NCI-H345 (cell line): ENCODE results near the gene NXPH1.

Source experiments
- DNase-seq: peaks from one replicate; lab custom pipeline; 2025; lab: John Stamatoyannopoulos, UW

Gene NXPH1

GRCh38 chr7:8507566-8507965 is 74.2 kb downstream of the NXPH1 start:
- DNase-seq, result no peak

DNA sequence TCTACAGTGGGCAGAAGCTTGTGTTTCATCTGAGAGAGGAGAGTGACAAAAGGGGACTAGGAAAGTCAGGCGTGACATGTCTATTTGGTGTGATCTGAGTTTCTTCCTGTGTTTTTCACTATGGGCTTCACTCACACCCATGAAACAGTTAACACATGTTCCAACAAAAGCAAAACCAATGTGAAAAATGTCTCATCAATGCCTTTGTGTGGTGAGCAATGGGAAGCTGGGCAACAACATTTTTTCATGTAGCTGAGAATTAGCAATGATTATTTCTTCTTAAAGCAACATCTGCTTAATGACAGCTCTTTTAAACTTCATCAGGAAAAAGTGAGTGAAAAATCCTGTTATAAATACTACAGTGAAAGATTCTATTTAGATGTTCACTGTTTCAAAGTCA is 76.2 kb downstream of the NXPH1 start:
- no peak for DNase-seq

GRCh38 chr7:8511855-8512254 is 78.4 kb downstream of the NXPH1 start:
- DNase-seq, result no peak

DNA sequence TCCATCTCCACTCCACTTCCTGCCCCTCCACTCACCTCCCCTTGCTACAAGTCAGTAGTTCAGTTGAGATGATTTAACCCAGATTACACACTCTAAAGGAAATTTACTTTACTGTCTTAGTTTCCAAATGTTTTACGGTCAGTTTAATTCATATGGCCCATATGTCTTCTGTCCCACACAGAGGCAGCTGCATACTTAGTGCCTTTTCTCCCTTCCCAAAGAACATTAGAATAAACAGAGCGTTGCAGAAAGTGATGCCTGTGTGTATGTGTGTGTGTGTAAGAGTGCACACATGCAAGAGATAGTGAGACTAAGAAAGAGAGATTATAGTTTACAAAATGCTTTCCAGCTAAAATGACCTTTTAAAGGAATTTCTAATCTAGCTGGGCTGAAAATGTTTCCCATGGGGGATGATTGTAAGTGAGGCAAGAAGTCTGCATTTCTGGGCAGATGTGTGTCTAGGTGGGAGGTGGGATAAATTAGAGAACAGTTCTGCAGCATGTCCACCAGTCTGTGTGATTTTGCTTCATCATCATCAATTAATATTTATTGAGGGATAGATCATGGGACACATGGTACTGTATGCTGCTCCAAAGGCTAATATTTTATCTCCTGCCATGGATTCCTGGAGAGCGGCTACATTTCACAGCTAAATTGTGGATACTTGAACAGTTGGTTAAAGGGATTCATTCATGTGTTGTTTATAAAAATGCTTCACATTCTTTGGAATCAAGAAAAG is 81.5 kb downstream of the NXPH1 start:
- no peak for DNase-seq

DNA sequence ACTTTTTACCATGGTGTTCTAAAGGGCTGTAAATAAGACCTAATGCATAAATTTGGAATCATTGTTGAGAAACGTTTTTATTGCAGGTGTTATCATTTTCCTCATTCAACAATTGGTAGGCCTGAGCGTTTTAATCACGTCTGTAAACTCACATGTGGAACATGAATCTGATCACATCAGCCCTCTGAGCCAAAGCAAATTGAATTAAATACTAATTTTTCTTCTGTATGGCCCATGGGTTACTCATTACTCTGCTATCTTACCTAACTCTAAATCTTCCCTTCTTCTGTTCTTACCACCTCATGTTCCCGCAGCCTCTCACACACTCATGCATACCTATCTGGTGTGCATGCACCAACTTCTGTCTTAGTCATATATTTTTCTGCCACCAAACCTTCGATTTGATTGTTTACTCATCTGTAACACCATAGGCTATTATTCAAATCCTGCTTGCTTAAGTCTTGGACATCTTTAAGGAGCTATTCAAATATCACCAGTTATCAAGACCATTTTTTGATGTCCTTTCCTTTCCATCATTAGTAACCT is 82.3 kb downstream of the NXPH1 start:
- no peak for DNase-seq

DNA sequence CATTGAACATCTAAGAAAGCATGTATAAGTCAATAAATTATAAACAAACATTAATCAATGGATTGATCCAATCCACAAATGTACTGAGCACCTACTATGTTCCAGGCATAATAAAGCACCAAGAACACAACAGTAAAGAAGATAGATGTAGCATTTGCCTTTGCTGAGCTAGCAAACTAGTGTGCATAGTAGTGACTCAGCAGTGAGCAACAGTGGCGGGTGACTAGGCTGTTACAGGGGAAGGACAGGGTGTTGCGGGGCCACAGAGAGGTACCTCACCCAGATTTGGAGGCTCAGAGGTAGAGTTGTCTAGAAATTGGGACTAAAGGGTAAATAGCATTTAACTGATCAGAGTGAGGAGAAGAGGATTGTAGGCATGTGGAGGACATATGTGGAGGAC is 83.6 kb downstream of the NXPH1 start:
- DNase-seq, result no peak

- DNase-seq, result no peak
Observed at GRCh38 chr7:8528311-8528710, 94.9 kb downstream of the NXPH1 start.

- no peak for DNase-seq
Observed at GRCh38 chr7:8531991-8532515, 98.6 kb downstream of the NXPH1 start.

GRCh38 chr7:8536431-8536830 is 103.0 kb downstream of the NXPH1 start:
- no peak for DNase-seq

- no peak for DNase-seq
Observed at GRCh38 chr7:8549046-8549445, 115.6 kb downstream of the NXPH1 start.

DNA sequence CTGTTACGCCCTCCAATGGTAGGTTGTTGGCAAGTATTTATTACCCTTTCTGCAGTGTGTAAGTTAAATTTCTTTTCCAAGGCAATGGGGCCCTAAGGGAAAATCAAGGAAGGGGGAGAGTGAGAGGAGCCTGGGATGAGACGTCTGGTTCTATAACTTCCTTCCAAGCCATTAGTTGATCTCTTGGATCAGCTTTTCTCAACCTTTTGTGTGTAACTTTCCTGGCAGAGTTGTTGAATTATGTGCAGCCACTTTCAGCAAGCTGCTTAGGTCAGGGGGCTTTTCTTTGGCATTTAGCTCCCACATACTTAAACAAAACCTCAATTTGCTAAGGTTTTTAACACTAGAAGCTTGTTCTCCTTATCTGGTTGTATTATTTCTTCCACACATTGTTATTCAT is 127.1 kb downstream of the NXPH1 start:
- DNase-seq, result no peak

DNA sequence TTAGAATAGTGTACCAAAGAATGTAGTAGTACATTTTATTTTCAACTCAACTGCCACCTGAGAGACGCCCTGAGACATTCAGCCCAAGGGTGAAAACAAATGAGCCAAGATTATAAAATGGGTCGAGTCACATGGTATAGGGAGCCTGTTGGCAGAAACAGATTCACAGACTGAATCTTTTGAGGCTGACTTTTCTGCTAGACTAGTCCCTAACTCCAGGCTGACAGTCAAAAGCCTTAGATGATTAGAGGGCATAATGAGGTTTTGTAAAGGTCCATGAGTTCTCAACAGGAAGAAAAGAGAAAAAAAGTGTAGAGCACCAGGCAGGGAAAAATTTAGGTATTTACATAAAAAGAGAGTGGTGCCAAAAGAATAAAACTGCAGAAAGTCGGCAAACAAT is 128.0 kb downstream of the NXPH1 start:
- no peak for DNase-seq

DNA sequence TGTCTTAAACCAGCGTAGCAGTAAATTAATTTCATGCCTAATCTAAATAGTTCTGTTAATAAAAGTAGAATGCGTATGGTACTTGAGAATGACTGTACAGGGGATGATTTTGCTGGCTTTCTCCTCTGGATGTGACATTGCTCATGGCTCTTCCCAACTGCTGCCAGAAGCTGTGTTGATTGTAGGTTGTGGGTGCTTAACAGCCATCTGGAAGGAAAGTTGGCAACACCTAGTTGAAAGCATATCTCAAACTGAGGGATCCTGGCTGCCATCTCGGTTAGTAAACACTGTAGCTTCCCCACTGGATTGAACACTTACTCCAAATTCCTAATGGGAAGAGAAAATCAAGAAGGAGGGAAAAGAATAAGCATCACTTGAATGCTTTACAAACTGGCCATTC is 130.9 kb downstream of the NXPH1 start:
- DNase-seq, result peak; percentile 36

DNA sequence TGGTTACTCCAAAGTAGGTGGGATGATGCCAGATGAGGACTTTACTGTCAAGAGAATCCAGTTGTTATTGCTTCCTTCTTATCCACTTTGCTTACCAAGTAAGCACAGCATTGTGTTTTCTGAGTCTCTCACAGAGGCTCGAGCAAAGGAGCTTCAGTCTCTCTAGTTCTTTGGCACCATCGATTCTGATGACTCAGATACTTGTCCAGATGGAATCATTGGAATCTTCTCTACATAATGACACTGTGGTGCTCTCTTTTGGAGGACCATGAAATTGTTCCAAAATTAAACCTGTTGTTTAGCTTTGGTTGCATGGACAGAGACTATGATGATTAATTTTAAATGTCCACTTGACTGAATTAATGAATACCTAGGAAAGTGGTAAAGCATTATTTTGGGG is 132.6 kb downstream of the NXPH1 start:
- no peak for DNase-seq

DNA sequence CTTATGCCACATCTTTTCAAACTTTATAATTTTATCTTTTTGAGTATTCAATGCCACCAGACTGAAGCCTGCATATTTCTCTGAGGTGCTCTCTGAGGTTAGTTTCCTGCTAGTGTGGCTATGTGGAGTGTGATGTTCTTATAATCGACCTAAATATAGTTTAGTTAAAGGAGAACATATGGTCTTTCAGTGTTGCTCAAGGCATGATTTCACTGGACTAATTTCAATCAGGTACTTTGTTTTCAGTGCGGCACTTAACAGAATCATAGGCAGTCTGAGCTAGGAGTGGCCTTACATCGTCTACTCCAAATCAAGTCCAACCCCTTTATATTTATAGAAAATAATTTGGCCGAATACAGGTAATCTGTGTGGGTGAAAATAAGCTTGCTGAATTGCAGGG is 134.2 kb downstream of the NXPH1 start:
- DNase-seq, result no peak

- DNase-seq, result no peak
Observed at GRCh38 chr7:8579661-8580194, 146.3 kb downstream of the NXPH1 start.

DNA sequence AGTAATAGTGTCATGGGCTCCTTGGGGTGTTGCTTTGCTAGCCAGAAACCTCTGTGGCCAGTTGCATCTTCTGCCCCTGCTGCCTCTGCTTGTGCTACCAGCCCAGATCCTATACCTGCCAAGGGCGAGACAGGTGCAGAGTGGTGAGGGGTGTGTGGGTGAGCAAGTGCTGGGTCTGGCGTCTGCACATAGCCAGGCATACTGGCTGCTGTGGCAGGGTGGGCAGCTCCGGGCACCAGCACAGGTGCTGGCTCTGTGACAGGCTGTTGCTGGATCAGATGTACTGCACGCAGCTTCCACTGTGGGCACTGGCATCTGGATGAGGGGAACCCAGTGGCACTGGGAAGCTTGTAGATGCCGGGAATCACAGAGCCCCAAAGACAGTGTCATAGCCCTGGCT is 148.4 kb downstream of the NXPH1 start:
- DNase-seq, result no peak

DNA sequence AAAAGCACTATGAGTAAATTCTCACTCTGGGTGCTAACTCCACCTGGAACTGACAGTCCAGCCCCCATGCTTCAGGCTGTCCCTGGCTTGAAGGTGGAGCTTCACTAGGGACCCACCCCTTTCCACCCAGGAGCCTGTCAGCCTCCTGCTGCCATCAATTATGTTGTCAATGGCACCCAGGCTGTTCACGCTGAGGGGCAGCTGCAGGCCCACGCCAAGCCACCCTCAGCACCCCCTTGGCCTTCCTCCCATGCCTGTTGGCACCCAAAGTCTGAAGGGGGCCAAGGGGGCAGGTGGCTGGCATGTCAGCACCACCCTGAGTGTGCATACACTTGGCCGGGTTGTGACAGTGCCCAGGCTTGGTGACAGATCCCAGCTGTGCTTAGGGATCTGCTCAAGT is 149.3 kb downstream of the NXPH1 start:
- no peak for DNase-seq

DNA sequence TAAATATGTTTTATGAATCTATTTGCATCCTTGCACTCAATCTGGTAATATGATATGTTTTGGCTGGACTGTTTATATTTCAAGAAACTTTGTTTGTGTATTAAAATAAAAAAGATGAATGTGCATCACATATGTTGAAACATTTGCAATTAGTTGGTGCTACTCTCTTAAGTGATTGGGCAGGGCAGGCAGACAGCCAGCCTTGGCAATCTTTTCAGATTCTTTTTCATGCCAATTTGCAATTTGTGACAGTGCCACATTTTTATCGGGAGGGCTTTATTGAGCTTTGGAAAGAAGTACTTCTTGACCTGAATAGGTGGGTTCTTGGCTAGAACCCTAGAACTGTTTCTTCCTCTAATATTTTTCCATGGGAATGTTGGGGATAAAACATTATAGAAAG is 152.2 kb downstream of the NXPH1 start:
- no peak for DNase-seq

DNA sequence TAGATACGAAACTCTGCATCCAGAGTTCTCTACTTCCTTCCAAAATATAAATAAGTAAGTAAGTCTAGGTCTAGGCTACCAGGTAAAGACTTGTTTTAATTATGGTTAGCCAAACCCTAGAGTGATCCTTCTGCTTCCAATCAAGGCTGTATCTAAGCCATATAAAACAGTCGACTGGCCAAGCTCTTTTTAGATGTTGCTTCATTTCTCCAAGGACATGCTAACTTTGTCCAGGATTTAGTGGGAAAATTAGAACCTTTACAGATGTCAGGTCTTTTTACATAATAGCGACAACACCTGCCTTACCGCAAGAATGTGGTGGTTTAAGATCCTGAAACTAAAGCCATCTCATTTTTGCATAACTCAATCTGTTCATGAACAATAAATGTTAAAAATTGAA is 156.8 kb downstream of the NXPH1 start:
- DNase-seq, result no peak

- peak; percentile 54 for DNase-seq
Observed at GRCh38 chr7:8590791-8591190, 157.4 kb downstream of the NXPH1 start.

DNA sequence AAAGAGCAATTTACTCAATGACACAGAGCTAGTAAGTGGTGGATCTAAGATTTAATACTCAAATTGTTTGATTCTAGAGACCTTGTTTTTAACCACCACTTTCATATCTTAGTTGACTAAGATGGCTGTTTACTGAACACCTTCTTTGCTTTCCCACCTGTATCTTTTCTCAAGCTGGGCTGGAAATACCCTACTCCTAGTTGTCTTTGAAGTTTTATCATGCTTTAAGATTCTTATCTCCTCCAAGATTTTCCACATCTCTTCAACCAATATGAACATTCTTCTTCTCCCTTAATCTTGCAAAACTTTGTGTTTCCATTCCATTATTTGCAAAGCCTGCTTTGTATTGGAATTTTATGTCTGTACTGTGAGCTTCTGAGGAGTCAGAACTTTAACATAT is 157.9 kb downstream of the NXPH1 start:
- DNase-seq, result no peak

GRCh38 chr7:8592167-8592566 is 158.8 kb downstream of the NXPH1 start:
- no peak for DNase-seq

DNA sequence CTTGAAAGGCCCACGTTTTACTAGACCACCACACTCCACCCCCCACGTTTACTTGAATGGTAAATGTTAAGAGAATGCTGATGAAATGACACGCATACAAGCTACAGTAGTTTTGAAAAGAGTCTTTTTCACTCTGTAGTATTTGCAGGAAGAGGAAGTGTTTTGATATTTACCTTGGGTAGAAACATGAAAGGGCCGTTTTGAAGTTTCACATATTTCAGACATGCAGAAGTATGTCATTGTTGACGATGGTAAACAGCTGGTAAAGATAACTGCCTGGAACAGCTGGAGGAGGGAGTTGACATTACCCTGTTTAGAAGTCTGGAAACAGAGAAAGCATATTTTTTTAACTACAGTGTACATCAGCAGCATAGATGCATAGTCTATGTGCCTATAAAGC is 160.7 kb downstream of the NXPH1 start:
- DNase-seq, result no peak
